Stimulated activated CD4-positive, alpha-beta T cell treated with anti-CD3 and anti-CD28 coated beads, Interleukin-1b, Interleukin-23, amount 100 ng/mL, for 24 hours (primary cell): ENCODE results near the gene LRRC8B.
"Not testable (repeated sequence)": the region's sequence is repeated elsewhere in the genome, so short reads cannot be mapped to it uniquely, and the experiment has no call there.

Source experiments
- DNase-seq, 4 experiments: peaks; one replicate each; pipeline ENCODE4 v3.0.0-alpha.2; 2020; ENCODE audit warnings: low read depth in 4 of 4, low spot score in 1 of 4

LRRC8B gene

DNA sequence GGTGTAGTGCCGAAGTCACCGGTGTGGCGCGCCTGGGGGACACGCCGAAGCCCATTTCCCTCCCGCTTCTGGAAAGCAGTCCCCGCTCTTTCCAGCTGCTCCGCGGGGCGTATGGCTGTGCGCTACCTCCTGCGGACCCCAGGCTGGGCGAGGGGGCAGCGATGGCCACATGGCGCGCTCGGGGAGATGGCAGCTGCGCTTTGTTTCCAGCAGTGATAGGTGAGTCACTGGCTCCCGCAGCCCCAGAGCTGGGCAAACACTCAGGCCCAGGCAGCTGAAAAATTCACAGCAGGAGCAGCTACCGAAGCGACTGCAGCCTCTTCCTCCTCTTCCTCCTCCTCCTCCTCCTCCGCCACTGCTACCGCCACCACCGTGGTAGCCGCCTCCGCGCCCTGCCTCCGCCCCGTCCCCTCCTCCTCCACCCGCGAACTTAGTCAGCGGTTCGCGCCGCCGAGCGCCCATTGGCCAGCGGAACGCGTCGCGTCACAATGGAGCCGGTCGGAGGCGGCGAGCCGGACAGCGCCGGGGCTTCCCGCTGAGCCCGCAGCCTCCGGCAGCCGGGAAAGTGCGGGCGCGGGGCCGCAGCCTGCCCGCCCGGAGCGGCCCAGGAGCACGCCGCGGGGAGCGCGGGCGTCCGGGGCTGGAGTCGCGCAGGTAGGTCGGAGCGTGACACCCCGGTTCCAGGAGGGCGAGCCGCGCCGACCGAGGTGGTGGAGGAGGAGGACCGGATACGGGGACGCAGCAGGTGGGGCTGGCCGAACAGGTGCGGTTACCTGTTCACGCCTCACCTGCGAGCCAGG, at the start of gene LRRC8B:
Gene LRRC8B (plus strand): TSS at position 461 of the 800 bp plus-strand sequence. CDS start 57,822 bp downstream, outside the sequence.
- peak; percentile 67 to 87 (median 83) for DNase-seq

DNA sequence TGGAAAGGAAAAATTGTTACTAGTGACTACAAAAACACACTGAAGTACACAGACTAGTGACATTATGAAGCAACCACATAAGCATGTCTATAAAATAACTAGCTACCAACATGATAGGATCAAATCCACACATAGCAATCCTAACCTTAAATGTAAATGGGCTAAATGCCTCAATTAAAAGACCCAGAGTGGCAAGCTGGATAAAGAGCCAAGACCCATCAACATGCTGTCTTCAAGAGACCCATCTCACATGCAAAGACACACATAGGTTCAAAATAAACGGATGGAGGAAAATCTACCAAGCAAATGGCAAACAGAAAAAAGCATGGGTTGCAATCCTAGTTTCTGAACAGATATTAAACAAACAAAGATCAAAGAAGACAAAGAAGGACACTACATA, 49.4 kb upstream of the LRRC8B start:
- no peak for DNase-seq

DNA sequence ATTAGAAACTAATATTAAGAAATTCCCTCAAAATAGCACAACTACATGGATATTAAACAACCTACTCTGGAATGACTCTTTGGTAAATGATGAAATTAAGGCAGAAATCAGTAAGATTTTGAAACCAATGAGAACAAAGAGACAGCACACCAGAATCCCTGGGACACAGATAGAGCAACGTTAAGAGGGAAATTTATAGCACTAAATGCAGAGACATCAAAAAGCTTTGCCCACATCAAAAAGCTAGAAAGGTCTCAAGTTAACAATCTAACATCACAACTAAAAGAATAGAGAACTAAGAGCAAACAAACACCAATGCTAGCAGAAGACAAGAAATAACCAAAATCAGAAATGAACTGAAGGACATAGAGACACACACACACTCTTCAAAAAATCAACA, 48.6 kb upstream of the LRRC8B start:
- DNase-seq, result no peak

DNA sequence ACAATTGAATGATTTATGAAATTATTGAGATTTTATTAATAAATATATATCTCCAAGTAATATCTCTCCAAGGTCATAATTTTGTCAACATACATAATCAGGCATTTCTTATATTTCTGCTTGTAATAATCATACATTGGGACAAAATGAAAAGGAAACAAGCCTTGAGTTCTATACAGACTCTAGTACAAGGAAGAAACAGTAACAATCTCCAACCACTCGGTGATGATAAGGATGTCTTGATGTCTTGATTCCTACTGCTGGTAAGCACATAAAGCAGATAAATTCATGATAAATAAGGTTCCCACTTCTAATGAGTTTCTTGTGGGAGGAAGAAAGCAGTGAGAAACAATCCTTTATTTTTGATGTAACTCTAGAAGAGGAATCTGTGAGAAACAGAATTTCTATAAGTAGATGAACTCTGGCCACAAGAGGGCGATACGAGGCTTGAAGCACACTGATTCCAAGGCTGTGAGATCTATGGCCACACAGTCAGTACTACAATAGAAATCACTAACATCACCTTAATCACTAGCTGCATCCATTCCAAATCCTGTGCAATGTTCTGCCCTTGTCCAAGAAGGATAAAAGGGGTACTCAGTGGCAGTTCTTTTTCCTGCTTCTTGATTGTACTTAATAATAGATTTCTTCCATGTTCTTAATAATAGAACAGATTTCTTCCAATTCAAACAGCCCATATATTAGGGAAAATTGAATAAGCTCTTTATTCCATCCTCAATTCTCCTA, 41.4 kb upstream of the LRRC8B start:
- DNase-seq, result peak; percentile 58 to 79 (median 62)

DNA sequence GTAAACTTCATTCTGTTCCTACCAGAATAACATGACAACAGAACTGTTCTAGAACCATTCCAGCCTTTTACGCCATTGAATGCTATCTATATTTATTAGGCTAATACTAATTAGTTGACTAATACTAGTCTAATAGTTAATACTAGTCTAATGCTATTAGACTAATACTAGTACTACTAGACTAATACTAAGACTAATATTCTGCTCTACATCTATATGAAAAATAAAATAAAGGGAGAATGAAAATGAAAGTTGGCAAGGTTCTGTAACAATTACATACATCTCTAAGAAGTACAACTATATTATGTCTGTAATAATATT, 40.9 kb upstream of the LRRC8B start:
- DNase-seq, result no peak

DNA sequence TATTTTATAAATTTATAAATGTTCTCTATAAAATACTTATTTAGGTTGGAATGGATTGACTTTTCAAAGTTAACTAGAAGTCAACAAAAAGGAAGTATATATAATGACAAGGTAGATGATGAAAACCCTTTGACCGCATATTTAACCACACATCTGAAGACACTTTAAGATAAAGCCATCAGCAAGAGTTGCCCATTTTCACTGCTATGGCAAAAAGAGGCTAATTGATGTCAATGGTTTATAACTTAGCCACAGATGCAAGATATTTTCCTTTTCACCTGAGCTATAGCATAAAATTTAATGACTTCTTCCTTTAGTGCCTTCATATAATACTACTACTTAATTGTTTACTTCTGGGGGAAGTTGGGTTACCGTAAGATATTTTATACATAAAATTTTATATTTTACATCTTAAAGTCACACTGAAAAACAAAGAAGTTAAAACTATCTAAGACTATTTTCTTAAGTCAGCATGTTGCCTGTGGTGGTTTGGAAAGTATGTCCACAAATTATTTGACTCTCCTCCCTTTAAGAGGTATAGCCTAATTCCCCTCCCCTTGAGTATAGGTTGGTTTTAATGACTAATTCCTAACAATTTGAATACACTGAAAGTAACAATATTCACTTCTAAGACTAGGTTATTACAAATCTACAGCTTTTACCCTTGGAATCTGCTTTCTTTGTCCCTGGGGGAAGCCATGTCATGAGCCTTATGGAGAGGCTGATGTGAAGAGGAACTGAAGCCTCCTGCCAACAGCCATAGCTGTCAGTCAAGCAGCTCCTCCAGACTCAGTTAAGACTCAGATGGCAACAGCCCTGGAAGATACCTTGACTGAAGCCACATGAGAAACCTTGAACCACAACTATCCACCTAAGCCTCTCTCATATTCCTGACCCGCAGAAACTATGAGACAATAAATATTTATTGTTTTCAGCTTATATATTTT, 40.3 kb upstream of the LRRC8B start:
- no peak for DNase-seq

DNA sequence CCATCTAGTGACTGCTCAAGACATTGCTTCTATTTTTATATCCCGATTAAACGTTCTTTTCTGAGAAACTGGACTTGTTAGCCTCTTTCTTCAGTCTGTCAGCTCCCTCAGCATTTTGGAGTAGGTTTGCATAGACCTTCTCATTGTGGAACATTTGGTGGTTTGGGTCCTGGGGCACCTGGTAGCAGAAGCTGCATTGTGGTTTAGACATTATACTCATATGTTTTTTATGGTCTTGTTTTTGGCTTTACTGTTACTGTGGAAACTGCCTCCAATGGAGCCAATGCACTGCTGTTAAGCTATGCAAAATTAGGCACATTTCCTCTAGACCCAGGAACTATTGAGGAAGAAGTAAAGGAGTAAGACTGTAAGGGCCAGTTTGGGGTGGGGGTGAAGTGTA, 36.7 kb upstream of the LRRC8B start:
- DNase-seq, result no peak

DNA sequence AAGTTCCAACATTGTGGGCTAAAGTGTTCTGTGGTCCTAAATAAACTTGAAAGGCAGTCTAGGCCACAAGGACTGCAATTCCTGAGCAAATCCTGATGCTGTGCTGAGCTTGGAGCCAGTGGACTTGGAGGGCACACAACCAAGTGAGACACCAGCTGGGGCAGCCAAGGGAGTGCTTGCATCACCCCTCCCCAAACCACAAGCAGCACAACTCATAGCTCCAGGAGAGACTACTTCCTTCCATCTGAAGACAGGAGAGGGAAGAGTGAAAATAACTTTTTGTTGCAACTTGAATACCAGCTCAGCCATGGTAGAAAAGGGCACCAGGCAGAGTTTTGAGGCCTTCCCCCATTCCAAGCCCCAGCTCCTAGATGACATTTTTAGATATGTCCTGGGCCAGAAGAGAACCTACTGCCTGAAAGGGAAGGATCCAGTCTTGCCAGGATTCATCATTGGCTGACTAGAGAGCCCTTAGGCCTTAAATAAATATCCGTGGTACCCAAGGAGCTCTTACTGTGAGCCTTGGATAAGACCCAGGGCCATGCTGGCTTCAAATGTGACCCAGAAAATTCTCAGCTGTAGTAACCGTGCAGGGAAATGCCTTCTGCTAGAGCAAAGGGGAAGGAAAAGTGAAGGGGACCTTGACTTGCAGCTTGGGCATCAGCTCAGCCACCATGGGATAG, 35.4 kb upstream of the LRRC8B start:
- no peak for DNase-seq

DNA sequence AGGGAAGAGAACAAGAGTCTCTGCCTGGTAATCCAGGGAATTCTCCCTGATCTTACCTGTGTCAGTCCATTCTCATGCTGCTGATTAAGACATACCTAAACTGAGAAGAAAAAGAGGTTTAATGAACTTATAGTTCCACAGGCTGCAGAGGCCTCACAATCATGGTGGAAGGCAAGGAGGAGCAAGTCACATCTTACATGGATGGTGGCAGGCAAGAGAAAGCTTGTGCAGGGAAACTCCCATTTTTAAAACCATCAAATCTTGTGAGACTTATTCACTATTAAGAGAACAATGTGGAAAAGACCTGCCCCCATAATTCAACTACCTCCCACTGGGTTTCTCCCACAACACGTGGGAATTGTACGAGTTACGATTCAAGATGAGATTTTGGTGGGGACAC, 34.2 kb upstream of the LRRC8B start:
- no peak for DNase-seq

DNA sequence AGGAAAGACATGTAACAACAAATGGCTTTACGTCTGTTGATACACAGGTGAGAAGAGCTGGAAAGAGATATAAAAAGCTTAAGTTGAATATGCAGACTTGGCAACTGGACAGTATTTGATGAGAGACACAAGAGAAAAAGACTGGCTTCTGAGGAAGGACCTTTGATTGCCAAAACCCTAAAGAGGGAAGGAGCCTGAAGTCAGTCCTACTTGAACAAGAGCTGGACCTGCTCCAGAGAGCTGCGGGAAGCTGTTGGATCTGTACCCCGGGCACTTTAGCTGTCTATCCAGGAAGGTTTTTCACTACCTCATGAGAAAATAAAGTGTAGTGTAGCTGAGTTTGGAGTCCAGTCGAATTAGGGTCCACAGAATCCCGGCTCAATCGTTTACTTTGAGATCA, 25.3 kb upstream of the LRRC8B start:
- DNase-seq, result no peak

DNA sequence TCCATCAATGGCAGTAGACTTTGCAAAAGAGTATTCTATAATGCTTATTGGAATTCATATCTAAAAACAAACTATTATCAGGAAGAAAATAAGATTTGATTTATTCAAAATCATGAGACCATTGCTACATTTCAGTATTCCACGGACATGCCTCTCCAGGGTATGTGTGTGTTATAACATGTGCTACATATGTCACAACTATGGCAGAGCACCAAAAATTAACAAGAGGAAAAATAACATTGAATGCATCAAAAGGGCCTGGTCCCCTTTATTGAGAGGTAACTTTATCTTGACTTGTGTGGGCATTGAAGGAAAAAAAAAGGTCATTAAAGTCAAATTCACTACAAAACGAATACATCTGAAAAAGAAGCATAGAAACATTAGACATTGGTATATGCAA, 22.6 kb upstream of the LRRC8B start:
- no peak for DNase-seq

DNA sequence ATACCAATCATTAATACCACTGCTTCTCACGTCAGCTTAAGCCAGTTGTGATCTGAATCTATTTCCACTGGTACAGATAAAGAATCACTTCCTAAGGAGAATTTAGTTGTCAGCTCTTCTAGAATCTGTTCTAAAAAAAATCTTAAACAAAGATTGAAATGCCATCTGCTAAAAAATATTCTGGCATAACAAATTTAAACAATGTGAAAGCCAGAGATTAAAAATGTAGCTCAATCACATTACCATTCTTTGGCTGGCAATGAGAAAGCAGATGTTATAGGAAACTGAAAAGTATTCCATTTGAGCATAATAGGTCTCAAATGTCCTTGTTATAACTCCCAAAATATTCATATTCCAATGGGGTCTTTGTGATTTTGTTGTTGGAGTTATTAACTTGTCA, 21.7 kb upstream of the LRRC8B start:
- no peak for DNase-seq

DNA sequence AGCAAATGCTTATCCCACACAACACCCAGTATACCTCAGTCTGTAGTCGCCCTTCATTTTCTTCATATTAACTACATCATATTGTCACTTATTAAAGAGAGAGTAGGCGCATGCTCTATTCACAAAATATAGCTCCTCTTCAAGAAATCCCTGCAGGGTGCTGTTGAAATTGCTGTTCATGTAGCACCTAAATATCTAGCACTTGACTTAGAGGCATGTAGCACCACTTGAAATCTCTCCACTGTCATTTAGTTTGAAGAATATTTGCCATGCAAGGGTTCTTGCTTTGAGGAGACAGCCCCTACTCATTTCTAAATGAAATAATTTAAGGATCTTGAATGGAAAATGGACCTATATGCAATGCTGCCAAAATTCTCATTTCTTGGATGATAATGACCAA, 20.9 kb upstream of the LRRC8B start:
- no peak for DNase-seq

DNA sequence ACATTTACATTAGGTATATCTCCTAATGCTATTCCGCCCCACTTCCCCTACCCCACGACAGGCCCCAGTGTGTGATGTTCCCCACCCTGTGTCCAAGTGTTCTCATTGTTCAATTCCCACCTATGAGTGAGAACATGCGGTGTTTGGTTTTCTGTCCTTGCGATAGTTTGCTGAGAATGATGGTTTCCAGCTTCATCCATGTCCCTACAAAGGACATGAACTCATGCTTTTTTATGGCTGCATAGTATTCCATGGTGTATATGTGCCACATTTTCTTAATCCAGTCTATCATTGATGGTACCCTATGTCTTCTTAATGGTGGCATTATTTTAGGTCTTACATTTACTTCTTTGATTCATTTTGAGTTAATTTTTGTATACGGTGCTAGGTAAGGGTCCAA, 14.6 kb upstream of the LRRC8B start:
- DNase-seq, result not testable (repeated sequence)

DNA sequence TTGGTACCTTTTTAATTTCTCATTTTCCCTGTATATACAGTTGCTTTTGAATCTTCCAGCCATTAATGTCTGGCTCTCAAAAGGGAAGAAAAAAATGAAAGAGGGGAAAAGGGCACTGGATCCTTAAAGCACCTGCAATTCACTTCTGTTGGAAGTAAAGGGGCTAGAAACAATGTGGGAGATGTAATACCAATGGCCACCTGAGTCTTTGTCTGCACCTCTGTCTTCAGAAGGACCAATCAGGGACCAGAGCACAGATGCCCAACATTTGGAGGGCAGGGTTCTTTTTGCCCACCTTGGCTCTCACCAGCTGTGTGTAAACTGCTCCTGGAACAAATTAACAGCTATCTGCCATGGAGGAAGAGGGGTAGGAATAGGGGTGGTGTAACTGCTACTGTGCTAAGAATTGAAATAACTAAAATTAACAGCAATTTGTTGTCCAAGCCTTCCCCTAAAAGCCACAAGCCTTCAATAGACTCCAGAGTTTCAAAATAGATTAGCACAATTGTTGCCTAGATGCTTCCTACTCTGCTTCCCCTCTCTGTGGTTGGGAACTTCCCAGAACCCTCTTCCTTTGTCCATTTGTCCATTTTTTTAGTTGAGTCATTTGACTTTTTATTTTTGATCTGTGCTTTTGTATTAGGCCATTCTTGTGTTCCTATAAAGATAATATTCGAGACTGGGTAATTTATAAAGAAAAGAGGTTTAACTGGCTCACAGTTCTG, 11.5 kb upstream of the LRRC8B start:
- DNase-seq, result no peak

DNA sequence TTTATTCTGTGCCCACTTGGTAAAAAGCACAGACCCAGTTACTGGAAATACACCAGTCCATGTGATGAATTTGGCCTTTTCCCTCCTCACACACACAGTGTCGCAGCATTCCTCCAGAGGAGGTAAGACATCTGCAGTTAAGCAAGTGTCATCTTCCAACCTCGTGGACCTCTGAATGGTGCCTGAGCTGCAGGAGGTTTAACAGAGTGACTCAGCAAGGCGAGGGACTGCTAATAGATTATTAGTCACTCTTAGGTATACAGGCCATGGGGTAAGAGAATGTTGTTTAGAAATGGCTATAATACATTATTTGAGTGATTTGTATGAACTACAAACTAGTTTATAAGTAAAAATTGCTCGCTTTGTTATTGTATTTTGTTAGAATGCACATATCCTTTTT, 8.6 kb upstream of the LRRC8B start:
- DNase-seq, result no peak

DNA sequence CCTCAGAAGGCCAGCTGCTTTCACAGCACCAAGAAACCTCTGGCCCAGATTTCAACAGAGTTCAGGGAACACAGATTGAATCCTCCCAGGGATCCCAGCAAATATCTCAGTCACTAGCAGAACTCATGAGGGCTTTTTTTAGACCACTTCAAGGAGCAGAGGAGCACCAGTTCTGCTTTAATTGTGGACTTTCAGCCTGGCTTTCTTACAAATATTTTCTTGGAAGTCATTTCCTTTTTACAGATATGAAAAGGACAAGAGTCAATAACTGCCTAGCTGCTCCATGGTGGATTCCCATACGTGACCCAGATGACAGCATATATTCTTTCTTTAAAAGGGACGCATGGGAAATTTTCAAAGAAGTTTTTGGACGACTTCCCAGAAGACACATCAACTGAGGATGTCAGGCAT, 6.4 kb upstream of the LRRC8B start:
- DNase-seq, result no peak

DNA sequence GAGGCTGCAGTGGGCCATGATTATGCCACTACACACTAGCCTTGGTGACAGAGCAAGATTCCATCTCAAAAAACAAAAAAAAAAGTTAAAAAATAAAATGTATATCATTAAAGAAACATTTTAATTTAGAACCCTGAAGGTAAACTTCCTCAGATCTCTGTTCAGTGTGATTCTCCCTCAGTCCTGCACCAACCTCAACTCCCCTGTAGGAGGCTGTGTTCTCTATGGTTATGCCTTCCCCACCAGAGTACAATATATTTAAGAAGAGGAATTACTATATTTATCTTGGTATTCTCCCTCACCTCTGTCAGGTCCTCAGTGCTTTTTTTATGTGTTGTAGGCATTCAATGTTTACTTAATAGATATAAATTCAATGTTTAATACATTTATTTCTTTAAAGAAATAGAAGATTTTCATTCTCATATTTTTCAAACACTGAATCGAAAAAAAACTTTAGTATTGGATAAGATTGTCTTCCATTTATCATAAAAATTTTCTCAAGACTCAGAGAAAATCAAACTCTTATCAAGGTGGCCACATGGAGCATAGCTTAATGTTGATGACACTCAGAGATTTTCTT, 4.8 kb upstream of the LRRC8B start:
- DNase-seq, result peak in 1 of 4 experiments; percentile 30

DNA sequence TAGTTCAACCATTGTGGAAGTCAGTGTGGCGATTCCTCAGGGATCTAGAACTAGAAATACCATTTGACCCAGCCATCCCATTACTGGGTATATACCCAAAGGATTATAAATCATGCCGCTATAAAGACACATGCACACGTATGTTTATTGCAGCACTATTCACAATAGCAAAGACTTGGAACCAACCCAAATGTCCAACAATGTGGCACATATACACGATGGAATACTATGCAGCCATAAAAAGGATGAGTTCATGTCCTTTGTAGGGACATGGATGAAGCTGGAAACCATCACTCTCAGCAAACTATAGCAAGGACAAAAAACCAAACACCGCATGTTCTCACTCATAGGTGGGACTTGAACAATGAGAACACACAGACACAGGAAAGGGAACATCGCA, 2.7 kb upstream of the LRRC8B start:
- DNase-seq, result not testable (repeated sequence)
